Measurements from ENCODE around the gene PFN2. TPM values are rescaled to one million over a fixed set of nuclear protein-coding genes. Genes with fewer than 3 reads are reported as not detected.
"Not testable (repeated sequence)": the region's sequence is repeated elsewhere in the genome, so short reads cannot be mapped to it uniquely, and the experiment has no call there.

The PFN2 gene
- total and polyA plus RNA-seq, 2 experiments from 2014 or later: 152 to 172 TPM

GRCh38 chr3:149983628-149984027 lies 12.9 kb upstream of the PFN2 start:
- TF ChIP-seq CTCF (IDR thresholded peaks at IDR 0.05; ENCODE audit: poor library complexity) (no peak), EZH2phosphoT487 (IDR thresholded peaks at IDR 0.05; ENCODE audit: low read depth, severe bottlenecking, unreplicated experiment) (no peak), EZH2 (IDR thresholded peaks at IDR 0.05; ENCODE audit: borderline replicate concordance) (no peak)
- Histone ChIP-seq H3K36me3 (replicated peaks; ENCODE audit: insufficient read depth, low read depth) (no peaks in the 10 kb centered on the region), H3K9me2 (replicated peaks; ENCODE audit: insufficient read depth) (no peaks in the 10 kb centered on the region), H3K4me1 (ENCODE audit: insufficient read depth) (no peaks in the 10 kb centered on the region), H4K20me1 (ENCODE audit: insufficient read depth, poor library complexity, severe bottlenecking) (no peaks in the 10 kb centered on the region), H3K27ac (no peak overlapping the region), H3K79me2 (no peaks in the 10 kb centered on the region), H3K4me3 (no peak overlapping the region), H2AFZ (no peak overlapping the region), H3K27me3 (no peaks in the 10 kb centered on the region), H3K9me3 (ENCODE audit: low read depth) (no peaks in the 10 kb centered on the region), H3K4me2 (no peak overlapping the region)
- WGBS (ENCODE audit: low lambda C conversion rate, missing lambda C conversion rate): 91% methylated on average over 4 of the region's 4 CpGs
- no peak for DNase-seq (ENCODE audit: low spot score)

- not testable (repeated sequence) for H3K79me2 ChIP-seq; H3K9me3 ChIP-seq (ENCODE audit: low read depth)
- WGBS (ENCODE audit: low lambda C conversion rate, missing lambda C conversion rate): 95% methylated on average over 31 of the region's 32 CpGs
Measured at GRCh38 chr3:149983053-149983452, 12.4 kb upstream of the PFN2 start.

GRCh38 chr3:149981979-149982378 lies 11.3 kb upstream of the PFN2 start:
- 86% methylated on average over 5 of the region's 10 CpGs for WGBS (ENCODE audit: low lambda C conversion rate, missing lambda C conversion rate)

More at GRCh38 chr3:149983053-149983452, 12.4 kb upstream of the PFN2 start:
- not testable (repeated sequence) for H3K4me2 ChIP-seq; DNase-seq (ENCODE audit: low spot score); H3K9me2 ChIP-seq (replicated peaks; ENCODE audit: insufficient read depth); H3K4me3 ChIP-seq; H2AFZ ChIP-seq; H3K27ac ChIP-seq; H4K20me1 ChIP-seq (ENCODE audit: insufficient read depth, poor library complexity, severe bottlenecking); H3K4me1 ChIP-seq (ENCODE audit: insufficient read depth); H3K27me3 ChIP-seq; H3K36me3 ChIP-seq (replicated peaks; ENCODE audit: insufficient read depth, low read depth)

GRCh38 chr3:149977386-149977785 lies 6.7 kb upstream of the PFN2 start:
- Histone ChIP-seq H3K9me2 (replicated peaks; ENCODE audit: insufficient read depth) (no peaks in the 10 kb centered on the region), H3K4me3 (no peak overlapping the region), H4K20me1 (ENCODE audit: insufficient read depth, poor library complexity, severe bottlenecking) (no peaks in the 10 kb centered on the region), H3K27me3 (no peaks in the 10 kb centered on the region), H3K4me1 (ENCODE audit: insufficient read depth) (no peaks in the 10 kb centered on the region), H3K79me2 (peaks cover 22% of the 10 kb centered on the region), H2AFZ (no peak overlapping the region), H3K27ac (no peak overlapping the region), H3K9me3 (ENCODE audit: low read depth) (peaks cover 5% of the 10 kb centered on the region), H3K4me2 (no peak overlapping the region), H3K36me3 (replicated peaks; ENCODE audit: insufficient read depth, low read depth) (no peaks in the 10 kb centered on the region)
- no peak for DNase-seq (ENCODE audit: low spot score)
- 68% methylated on average over 2 of the region's 2 CpGs for WGBS (ENCODE audit: low lambda C conversion rate, missing lambda C conversion rate)
- no peak for TF ChIP-seq EZH2 (IDR thresholded peaks at IDR 0.05; ENCODE audit: borderline replicate concordance)
- no peak for TF ChIP-seq CTCF (IDR thresholded peaks at IDR 0.05; ENCODE audit: poor library complexity)
- no peak for TF ChIP-seq EZH2phosphoT487 (IDR thresholded peaks at IDR 0.05; ENCODE audit: low read depth, severe bottlenecking, unreplicated experiment)

More at GRCh38 chr3:149981979-149982378, 11.3 kb upstream of the PFN2 start:
- H3K4me2 ChIP-seq; H2AFZ ChIP-seq; H4K20me1 ChIP-seq (ENCODE audit: insufficient read depth, poor library complexity, severe bottlenecking); H3K36me3 ChIP-seq (replicated peaks; ENCODE audit: insufficient read depth, low read depth); H3K9me2 ChIP-seq (replicated peaks; ENCODE audit: insufficient read depth); H3K4me3 ChIP-seq; H3K4me1 ChIP-seq (ENCODE audit: insufficient read depth); H3K27me3 ChIP-seq; H3K9me3 ChIP-seq (ENCODE audit: low read depth); DNase-seq (ENCODE audit: low spot score); H3K79me2 ChIP-seq; H3K27ac ChIP-seq: not testable (repeated sequence)

GRCh38 chr3:149975919-149976318 lies 5.2 kb upstream of the PFN2 start:
- H3K9me3 ChIP-seq (ENCODE audit: low read depth): peaks cover 5% of the 10 kb centered on the region
- no peaks in the 10 kb centered on the region for H3K36me3 ChIP-seq (replicated peaks; ENCODE audit: insufficient read depth, low read depth)
- H3K4me2 ChIP-seq: no peak overlapping the region
- no peak for DNase-seq (ENCODE audit: low spot score)
- H3K4me1 ChIP-seq (ENCODE audit: insufficient read depth): no peaks in the 10 kb centered on the region
- no peaks in the 10 kb centered on the region for H3K9me2 ChIP-seq (replicated peaks; ENCODE audit: insufficient read depth)
- no peak overlapping the region for H3K27ac ChIP-seq
- no peak overlapping the region for H3K4me3 ChIP-seq
- H4K20me1 ChIP-seq (ENCODE audit: insufficient read depth, poor library complexity, severe bottlenecking): no peaks in the 10 kb centered on the region
- H2AFZ ChIP-seq: no peak overlapping the region
- H3K27me3 ChIP-seq: no peaks in the 10 kb centered on the region
- H3K79me2 ChIP-seq: peaks cover 27% of the 10 kb centered on the region
- TF ChIP-seq EZH2phosphoT487 (IDR thresholded peaks at IDR 0.05; ENCODE audit: low read depth, severe bottlenecking, unreplicated experiment): no peak

Data from hepatocyte (in vitro differentiated cells).